Thyroid gland (tissue), 4 donors: Measurements from ENCODE around the gene LDLR.

Experiments used
- POLR2A ChIP-seq, 2 donors: fragments of 450-650 bp; IDR thresholded peaks; one replicate each; pipeline ENCODE4 v1.6.1; 2017; ENCODE audit warnings: antibody characterized with exemption in 2 of 2, mild to moderate bottlenecking in 2 of 2, moderate library complexity in 1 of 2
- TF ChIP-seq, protein P1 (sequence below), 6 experiments: fragments of 200-600 bp in 3 of 6; fragments of 450-650 bp in 3 of 6; sonication (generic) in 3 of 6; IDR thresholded peaks; one replicate each; pipeline ENCODE4 v1.5.1; 2016 to 2019; ENCODE audit warnings: antibody characterized with exemption in 6 of 6, mild to moderate bottlenecking in 2 of 6, inconsistent platforms in 1 of 6, moderate library complexity in 1 of 6

DNA sequence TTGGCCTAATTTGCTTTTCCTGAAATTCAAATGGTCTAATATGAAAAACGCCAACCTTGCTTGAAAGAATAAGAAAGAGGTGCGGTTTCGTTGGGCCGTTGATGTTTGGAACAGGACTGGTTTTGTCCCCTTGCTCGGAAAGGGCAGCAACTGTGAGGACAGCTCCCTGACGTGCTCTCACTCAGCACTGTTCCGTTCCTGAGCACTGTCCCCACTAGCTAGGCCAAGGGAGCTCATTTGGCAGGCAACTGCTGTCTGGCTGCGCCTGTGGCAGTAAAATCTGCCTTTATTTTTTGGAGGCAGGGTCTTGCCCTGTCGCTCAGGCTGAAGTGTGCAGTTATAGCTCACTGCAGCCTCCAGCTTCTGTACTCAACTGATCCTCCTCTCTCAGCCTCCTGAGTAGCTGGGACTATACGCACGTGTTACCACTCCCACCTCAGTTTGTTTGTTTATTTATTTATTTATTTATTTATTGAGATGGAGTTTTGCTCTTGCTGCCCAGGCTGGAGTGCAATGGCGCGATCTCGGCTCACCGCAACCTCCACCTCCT, 4.5 kb downstream of the LDLR start:
- TF ChIP-seq POLR2A (IDR thresholded peaks at IDR 0.05) = no peak
- TF ChIP-seq, protein P1, sequence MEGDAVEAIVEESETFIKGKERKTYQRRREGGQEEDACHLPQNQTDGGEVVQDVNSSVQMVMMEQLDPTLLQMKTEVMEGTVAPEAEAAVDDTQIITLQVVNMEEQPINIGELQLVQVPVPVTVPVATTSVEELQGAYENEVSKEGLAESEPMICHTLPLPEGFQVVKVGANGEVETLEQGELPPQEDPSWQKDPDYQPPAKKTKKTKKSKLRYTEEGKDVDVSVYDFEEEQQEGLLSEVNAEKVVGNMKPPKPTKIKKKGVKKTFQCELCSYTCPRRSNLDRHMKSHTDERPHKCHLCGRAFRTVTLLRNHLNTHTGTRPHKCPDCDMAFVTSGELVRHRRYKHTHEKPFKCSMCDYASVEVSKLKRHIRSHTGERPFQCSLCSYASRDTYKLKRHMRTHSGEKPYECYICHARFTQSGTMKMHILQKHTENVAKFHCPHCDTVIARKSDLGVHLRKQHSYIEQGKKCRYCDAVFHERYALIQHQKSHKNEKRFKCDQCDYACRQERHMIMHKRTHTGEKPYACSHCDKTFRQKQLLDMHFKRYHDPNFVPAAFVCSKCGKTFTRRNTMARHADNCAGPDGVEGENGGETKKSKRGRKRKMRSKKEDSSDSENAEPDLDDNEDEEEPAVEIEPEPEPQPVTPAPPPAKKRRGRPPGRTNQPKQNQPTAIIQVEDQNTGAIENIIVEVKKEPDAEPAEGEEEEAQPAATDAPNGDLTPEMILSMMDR (IDR thresholded peaks at IDR 0.05) = no peak
